Neural progenitor cell (in vitro differentiated cells): ENCODE measurements around the gene ASTN1. TPM values are rescaled to one million over a fixed set of nuclear protein-coding genes. Genes with fewer than 3 reads are reported as not detected.

ENCODE experiments used
- DNase-seq: peaks from one replicate; pipeline ENCODE4 v3.0.0-alpha.2; 2016; ENCODE audit warnings: low spot score
- H2AFZ ChIP-seq: fragments of 200-600 bp; sonication (generic); replicated peaks from 2 replicates; pipeline ENCODE4 v1.6.1; 2016; ENCODE audit warnings: antibody characterized with exemption
- H3F3A ChIP-seq: fragments of 200-600 bp; sonication (generic); 2 replicates; pipeline ENCODE4 v1.6.1; 2016; ENCODE audit warnings: antibody characterized with exemption, low read depth
- H3K27ac ChIP-seq: fragments of 200-600 bp; sonication (generic); 2 replicates; pipeline ENCODE4 v1.5.1; 2016; ENCODE audit warnings: mild to moderate bottlenecking
- H3K27me3 ChIP-seq: fragments of 200-600 bp; sonication (generic); 2 replicates; pipeline ENCODE4 v1.6.1; 2016; ENCODE audit warnings: mild to moderate bottlenecking, moderate library complexity
- H3K36me3 ChIP-seq: fragments of 200-600 bp; sonication (generic); 2 replicates; pipeline ENCODE4 v1.5.1; 2016
- H3K4me1 ChIP-seq: fragments of 200-600 bp; sonication (generic); 2 replicates; pipeline ENCODE4 v1.6.1; 2016; ENCODE audit warnings: mixed run types
- H3K4me2 ChIP-seq: fragments of 200-600 bp; sonication (generic); 2 replicates; pipeline ENCODE4 v1.6.1; 2016
- H3K4me3 ChIP-seq: fragments of 200-600 bp; sonication (generic); 2 replicates; pipeline ENCODE4 v1.5.1; 2016
- H3K79me2 ChIP-seq: fragments of 200-600 bp; sonication (generic); 2 replicates; pipeline ENCODE4 v1.6.1; 2016; ENCODE audit warnings: low read depth
- H3K9ac ChIP-seq: fragments of 200-600 bp; sonication (generic); 2 replicates; pipeline ENCODE4 v1.6.1; 2016
- H3K9me3 ChIP-seq: fragments of 200-600 bp; sonication (generic); 2 replicates; pipeline ENCODE4 v1.5.1; 2016; ENCODE audit warnings: low read depth
- H4K20me1 ChIP-seq: fragments of 200-600 bp; sonication (generic); 2 replicates; pipeline ENCODE4 v1.6.1; 2016; ENCODE audit warnings: low read depth
- H3K27ac Mint-ChIP-seq: 3 replicates; pipeline ENCODE4 v1.8.0; 2021; ENCODE audit warnings: mixed read lengths
- H3K27me3 Mint-ChIP-seq: 2 replicates; pipeline ENCODE4 v1.8.0; 2022; ENCODE audit warnings: low read depth, mild to moderate bottlenecking, inconsistent platforms, moderate library complexity, mixed read lengths; ENCODE audit not compliant: insufficient read depth
- H3K36me3 Mint-ChIP-seq: 3 replicates; pipeline ENCODE4 v1.8.0; 2021; ENCODE audit warnings: mixed read lengths
- H3K4me1 Mint-ChIP-seq: 3 replicates; pipeline ENCODE4 v1.8.0; 2021; ENCODE audit warnings: mixed read lengths
- H3K4me3 Mint-ChIP-seq: 3 replicates; pipeline ENCODE4 v1.8.0; 2021; ENCODE audit warnings: mild to moderate bottlenecking, moderate library complexity, mixed read lengths
- H3K9me3 Mint-ChIP-seq: 3 replicates; pipeline ENCODE4 v1.8.0; 2020; ENCODE audit warnings: mixed read lengths
- CTCF ChIP-seq: fragments of 200-600 bp; sonication (generic); IDR thresholded peaks from 2 replicates; pipeline ENCODE4 v1.5.1; 2017; ENCODE audit warnings: antibody characterized with exemption, mild to moderate bottlenecking
- EZH2 ChIP-seq: fragments of 200-600 bp; sonication (generic); IDR thresholded peaks from 2 replicates; pipeline ENCODE4 v1.6.1; 2017; ENCODE audit warnings: antibody characterized with exemption, mild to moderate bottlenecking, moderate library complexity
- EZH2phosphoT487 ChIP-seq: fragments of 200-600 bp; sonication (generic); IDR thresholded peaks from 2 replicates; pipeline ENCODE4 v1.6.1; 2017; ENCODE audit warnings: antibody characterized with exemption
- total RNA-seq: library from RNA; depleted of rRNA; stranded (reverse); fragments of >200 nt; gene quantifications from 2 replicates; pipeline ENCODE4 v1.2.3, GENCODE V29; 2015; ENCODE audit warnings: low replicate concordance

Gene ASTN1
- total RNA-seq, 1 donor from 2014 or later, result 7.7 TPM

GRCh38 chr1:176876966-176877515 is 287.5 kb downstream of the ASTN1 start:
- Mint-ChIP-seq H3K9me3 (no peaks in the 10 kb centered on the region), H3K27ac (no peak overlapping the region), H3K4me1 (peaks cover 4% of the 10 kb centered on the region), H3K27me3 (peaks cover 2% of the 10 kb centered on the region), H3K4me3 (no peak overlapping the region), H3K36me3 (peaks cover 4% of the 10 kb centered on the region)
- H3K27ac ChIP-seq, result no peak overlapping the region
- H3K27me3 ChIP-seq, result no peaks in the 10 kb centered on the region
- H3K4me2 ChIP-seq, result no peak overlapping the region
- H3K4me1 ChIP-seq, result peaks cover 8% of the 10 kb centered on the region
- H3K4me3 ChIP-seq, result no peak overlapping the region
- no peak for DNase-seq
- peaks cover 5% of the 10 kb centered on the region for H3F3A ChIP-seq
- no peak overlapping the region for H2AFZ ChIP-seq
- H3K79me2 ChIP-seq, result no peaks in the 10 kb centered on the region
- TF ChIP-seq CTCF (no peak), EZH2 (no peak), EZH2phosphoT487 (no peak)
- H3K9ac ChIP-seq, result no peak overlapping the region
- H3K36me3 ChIP-seq, result no peaks in the 10 kb centered on the region
- no peaks in the 10 kb centered on the region for H4K20me1 ChIP-seq
- no peaks in the 10 kb centered on the region for H3K9me3 ChIP-seq

- no peaks in the 10 kb centered on the region for H3K79me2 ChIP-seq
- no peaks in the 10 kb centered on the region for H3K4me1 ChIP-seq
- TF ChIP-seq CTCF (no peak), EZH2 (no peak), EZH2phosphoT487 (no peak)
- H3K4me3 ChIP-seq, result no peak overlapping the region
- H3K36me3 ChIP-seq, result no peaks in the 10 kb centered on the region
- H3F3A ChIP-seq, result no peaks in the 10 kb centered on the region
- H4K20me1 ChIP-seq, result no peaks in the 10 kb centered on the region
- Mint-ChIP-seq H3K4me1 (no peaks in the 10 kb centered on the region), H3K27ac (no peak overlapping the region), H3K9me3 (no peaks in the 10 kb centered on the region), H3K27me3 (peaks cover 2% of the 10 kb centered on the region), H3K36me3 (peaks cover 8% of the 10 kb centered on the region), H3K4me3 (no peak overlapping the region)
- H3K9ac ChIP-seq, result no peak overlapping the region
- H3K4me2 ChIP-seq, result no peak overlapping the region
- no peak for DNase-seq
- H2AFZ ChIP-seq, result no peak overlapping the region
- no peak overlapping the region for H3K27ac ChIP-seq
- H3K9me3 ChIP-seq, result no peaks in the 10 kb centered on the region
- H3K27me3 ChIP-seq, result no peaks in the 10 kb centered on the region
These were observed 294.9 kb downstream of the ASTN1 start for GRCh38 chr1:176869577-176869976.

GRCh38 chr1:176866011-176866714 is 298.3 kb downstream of the ASTN1 start:
- no peak overlapping the region for H2AFZ ChIP-seq
- no peaks in the 10 kb centered on the region for H3K4me1 Mint-ChIP-seq
- no peak overlapping the region for H3K4me3 Mint-ChIP-seq
- no peaks in the 10 kb centered on the region for H3K9me3 Mint-ChIP-seq
- no peaks in the 10 kb centered on the region for H3F3A ChIP-seq
- H3K9me3 ChIP-seq, result no peaks in the 10 kb centered on the region
- H3K4me1 ChIP-seq, result no peaks in the 10 kb centered on the region
- H3K79me2 ChIP-seq, result no peaks in the 10 kb centered on the region
- no peak overlapping the region for H3K4me2 ChIP-seq
- peaks cover 9% of the 10 kb centered on the region for H3K36me3 Mint-ChIP-seq
- H4K20me1 ChIP-seq, result no peaks in the 10 kb centered on the region
- H3K27ac ChIP-seq, result no peak overlapping the region
- H3K27me3 Mint-ChIP-seq, result peaks cover 2% of the 10 kb centered on the region
- no peak for TF ChIP-seq EZH2phosphoT487
- TF ChIP-seq CTCF, result no peak
- TF ChIP-seq EZH2, result no peak
- H3K36me3 ChIP-seq, result no peaks in the 10 kb centered on the region
- H3K9ac ChIP-seq, result no peak overlapping the region
- H3K27ac Mint-ChIP-seq, result no peak overlapping the region
- H3K4me3 ChIP-seq, result no peak overlapping the region
- H3K27me3 ChIP-seq, result no peaks in the 10 kb centered on the region
- no peak for DNase-seq
